Activated naive CD4-positive, alpha-beta T cell treated with anti-CD3 and anti-CD28 coated beads, Interleukin-2, amount 10 ng/mL, durations not matched to agents 7 days and 5 days (primary cell): ENCODE measurements around the gene MMP10.

ENCODE experiments used
- CTCF ChIA-PET: fragments of 350-600 bp; sonication (Branson Sonifier 250); formaldehyde crosslinking; loops from one replicate; lab custom pipeline; 2021; ENCODE audit warnings: antibody characterized with exemption; lab: Charles Lee
- DNase-seq: peaks from one replicate; pipeline ENCODE4 v3.0.0-alpha.2; 2020
- H3K27ac Mint-ChIP-seq: one replicate; pipeline ENCODE4 v1.8.0; 2021; ENCODE audit warnings: mild to moderate bottlenecking, moderate library complexity, mixed read lengths
- H3K27me3 Mint-ChIP-seq: one replicate; pipeline ENCODE4 v1.8.0; 2021; ENCODE audit warnings: mild to moderate bottlenecking, mixed read lengths
- H3K36me3 Mint-ChIP-seq: one replicate; pipeline ENCODE4 v1.8.0; 2021; ENCODE audit warnings: mixed read lengths
- H3K4me1 Mint-ChIP-seq: one replicate; pipeline ENCODE4 v1.8.0; 2021; ENCODE audit warnings: mixed read lengths
- H3K4me3 Mint-ChIP-seq: one replicate; pipeline ENCODE4 v1.8.0; 2021; ENCODE audit warnings: mild to moderate bottlenecking, moderate library complexity, mixed read lengths
- H3K9me3 Mint-ChIP-seq: one replicate; pipeline ENCODE4 v1.8.0; 2021; ENCODE audit warnings: mixed read lengths

MMP10 gene

DNA sequence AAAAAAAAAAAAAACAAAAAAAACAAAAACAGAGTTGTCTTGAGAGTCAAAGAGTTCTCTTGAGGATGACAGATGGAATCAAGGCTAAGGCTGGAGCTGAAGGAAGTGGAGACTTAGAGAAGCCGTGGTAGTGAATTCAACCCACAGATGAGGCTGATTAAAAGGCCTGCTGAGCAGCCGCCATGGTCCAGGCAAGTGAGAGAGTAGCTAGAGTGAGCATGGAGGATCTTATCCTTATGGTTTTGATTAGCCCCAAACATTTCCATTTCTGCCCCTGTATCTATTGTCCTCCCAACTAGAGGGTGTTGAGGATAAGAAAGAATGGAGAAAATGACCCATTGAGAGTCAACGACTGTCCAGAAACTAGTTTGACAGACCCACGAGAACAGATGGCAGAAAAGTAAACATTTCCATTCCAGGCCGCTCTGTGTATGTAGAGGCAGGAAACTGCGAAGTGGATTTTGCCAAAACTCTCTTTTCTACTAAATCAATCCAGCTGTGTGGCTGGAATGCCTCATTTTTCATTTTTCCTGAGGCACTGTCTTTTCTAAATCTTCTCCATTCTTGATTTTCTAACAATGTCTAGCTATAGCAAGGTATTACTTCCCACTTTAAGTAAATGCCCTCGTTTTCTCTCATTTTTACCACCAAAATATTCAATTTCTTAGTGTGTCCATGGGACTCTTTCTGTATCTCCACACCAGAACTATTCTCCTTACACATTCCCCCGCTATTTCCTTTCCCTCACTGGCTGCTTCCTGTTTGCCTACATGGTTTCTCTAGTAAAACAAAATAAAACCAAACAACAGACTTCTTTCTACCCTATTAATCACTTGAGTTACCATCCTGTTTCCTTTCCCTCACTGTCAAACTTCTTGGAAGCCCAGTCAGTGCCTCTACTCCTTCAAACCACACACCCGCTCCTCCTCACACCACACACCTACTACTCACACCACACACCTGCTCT, 50.3 kb downstream of the MMP10 start:
- CTCF ChIA-PET = no interaction called here
- H3K4me3 Mint-ChIP-seq = no peak overlapping the region
- DNase-seq = no peak
- no peaks in the 10 kb centered on the region for H3K4me1 Mint-ChIP-seq
- H3K27me3 Mint-ChIP-seq = no peaks in the 10 kb centered on the region
- H3K27ac Mint-ChIP-seq = no peak overlapping the region
- no peaks in the 10 kb centered on the region for H3K36me3 Mint-ChIP-seq
- H3K9me3 Mint-ChIP-seq = no peaks in the 10 kb centered on the region

DNA sequence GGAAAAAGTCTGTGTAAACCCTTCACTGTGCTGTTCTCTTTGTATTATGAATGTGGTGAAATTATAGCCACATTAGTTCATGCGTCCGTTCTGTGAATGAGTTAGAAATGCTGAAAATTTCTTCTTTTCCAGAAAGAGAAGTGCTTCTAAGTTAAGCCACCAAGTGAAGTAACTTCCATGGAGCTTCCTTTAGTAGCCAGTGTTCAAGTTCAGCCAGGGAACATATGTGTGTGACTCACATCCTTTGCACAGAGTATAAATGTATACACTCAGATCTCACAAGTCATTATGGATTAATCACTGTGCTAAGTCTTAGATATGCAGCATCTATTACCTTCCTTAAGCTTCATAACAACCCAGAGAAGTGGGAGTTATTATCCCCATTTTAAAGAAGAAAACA, 52.5 kb downstream of the MMP10 start:
- H3K4me1 Mint-ChIP-seq = no peaks in the 10 kb centered on the region
- CTCF ChIA-PET = no interaction called here
- H3K27ac Mint-ChIP-seq = no peak overlapping the region
- no peaks in the 10 kb centered on the region for H3K36me3 Mint-ChIP-seq
- no peaks in the 10 kb centered on the region for H3K27me3 Mint-ChIP-seq
- no peaks in the 10 kb centered on the region for H3K9me3 Mint-ChIP-seq
- H3K4me3 Mint-ChIP-seq = no peak overlapping the region
- no peak for DNase-seq

DNA sequence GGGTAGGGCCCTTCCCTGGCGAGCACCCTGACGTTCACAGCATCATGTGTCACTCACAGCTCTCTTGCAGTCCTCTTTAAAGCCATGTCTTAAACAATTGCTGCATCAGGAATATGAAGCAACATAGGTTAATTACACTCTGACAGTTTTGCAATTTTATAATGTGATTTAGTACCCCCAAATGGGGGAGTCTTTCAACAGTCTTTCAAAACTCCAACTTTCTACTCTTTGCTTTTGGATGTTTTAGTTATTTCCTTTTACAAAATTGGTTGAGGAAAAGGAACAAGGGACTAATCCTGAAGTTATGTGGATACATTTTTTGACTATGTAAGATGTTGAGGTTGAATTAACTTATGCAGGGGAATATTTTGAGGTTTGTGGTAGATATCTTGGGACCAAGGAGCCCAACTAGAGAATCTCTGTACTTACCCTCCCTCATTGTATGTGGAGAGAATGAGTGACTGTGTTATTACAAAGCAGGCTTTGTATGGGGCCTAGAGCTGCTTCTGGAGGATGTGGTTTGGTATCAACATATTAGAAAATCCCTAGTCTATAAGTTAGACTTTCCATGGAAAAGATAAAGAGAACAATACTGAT, 55.4 kb downstream of the MMP10 start, which contains the start of gene MMP8:
MMP8 (minus strand) TSS at position 51 of the 597 bp plus-strand sequence. CDS start 99 bp downstream, outside the sequence.
- no peak within 1 kb of the TSS for H3K27ac Mint-ChIP-seq
- no peaks in the 10 kb centered on the region for H3K4me1 Mint-ChIP-seq
- no peaks in the 10 kb centered on the region for H3K27me3 Mint-ChIP-seq
- no peak for DNase-seq
- CTCF ChIA-PET = no interaction called here
- no peaks in the 10 kb centered on the region for H3K36me3 Mint-ChIP-seq
- no peak within 1 kb of the TSS for H3K4me3 Mint-ChIP-seq
- no peaks in the 10 kb centered on the region for H3K9me3 Mint-ChIP-seq

DNA sequence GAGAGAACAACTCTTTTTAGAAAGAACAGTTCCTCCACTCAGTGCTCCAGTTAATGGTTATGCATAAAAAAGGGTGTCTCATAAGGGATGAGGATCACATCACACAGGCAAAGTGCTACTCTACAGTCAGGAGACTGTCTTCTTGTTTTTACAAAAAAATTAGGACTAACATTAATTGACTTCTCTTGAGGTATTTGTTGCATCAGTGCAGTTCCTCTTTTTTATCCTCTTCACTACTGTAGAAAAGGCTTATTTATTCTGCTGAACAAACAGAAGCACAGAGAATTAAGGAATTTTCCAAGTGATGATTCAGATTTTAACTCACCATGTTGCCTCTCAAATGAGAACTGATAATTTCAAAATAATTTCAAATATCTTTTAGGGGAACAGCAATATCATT, 57.6 kb downstream of the MMP10 start:
- no peak overlapping the region for H3K4me3 Mint-ChIP-seq
- CTCF ChIA-PET = no interaction called here
- DNase-seq = no peak
- H3K36me3 Mint-ChIP-seq = no peaks in the 10 kb centered on the region
- no peaks in the 10 kb centered on the region for H3K4me1 Mint-ChIP-seq
- H3K27me3 Mint-ChIP-seq = peaks cover 3% of the 10 kb centered on the region
- H3K9me3 Mint-ChIP-seq = no peaks in the 10 kb centered on the region
- no peak overlapping the region for H3K27ac Mint-ChIP-seq
